ENCODE data around the gene INHBC. TPM values are rescaled to one million over a fixed set of nuclear protein-coding genes. Genes with fewer than 3 reads are reported as not detected.

INHBC gene
- total RNA-seq, 1 donor from 2014 or later, result not detected

- Mint-ChIP-seq H3K9me3 (ENCODE audit: low read depth) (no peaks in the 10 kb centered on the region), H3K4me3 (ENCODE audit: low read depth) (no peak overlapping the region), H3K36me3 (ENCODE audit: insufficient read depth) (no peaks in the 10 kb centered on the region), H3K27me3 (peaks cover 86% of the 10 kb centered on the region), H3K27ac (no peak overlapping the region), H3K4me1 (ENCODE audit: low read depth) (peaks cover 6% of the 10 kb centered on the region)
- DNase-seq (ENCODE audit: low spot score, unreplicated experiment), result no peak
- TF ChIP-seq, protein P1, sequence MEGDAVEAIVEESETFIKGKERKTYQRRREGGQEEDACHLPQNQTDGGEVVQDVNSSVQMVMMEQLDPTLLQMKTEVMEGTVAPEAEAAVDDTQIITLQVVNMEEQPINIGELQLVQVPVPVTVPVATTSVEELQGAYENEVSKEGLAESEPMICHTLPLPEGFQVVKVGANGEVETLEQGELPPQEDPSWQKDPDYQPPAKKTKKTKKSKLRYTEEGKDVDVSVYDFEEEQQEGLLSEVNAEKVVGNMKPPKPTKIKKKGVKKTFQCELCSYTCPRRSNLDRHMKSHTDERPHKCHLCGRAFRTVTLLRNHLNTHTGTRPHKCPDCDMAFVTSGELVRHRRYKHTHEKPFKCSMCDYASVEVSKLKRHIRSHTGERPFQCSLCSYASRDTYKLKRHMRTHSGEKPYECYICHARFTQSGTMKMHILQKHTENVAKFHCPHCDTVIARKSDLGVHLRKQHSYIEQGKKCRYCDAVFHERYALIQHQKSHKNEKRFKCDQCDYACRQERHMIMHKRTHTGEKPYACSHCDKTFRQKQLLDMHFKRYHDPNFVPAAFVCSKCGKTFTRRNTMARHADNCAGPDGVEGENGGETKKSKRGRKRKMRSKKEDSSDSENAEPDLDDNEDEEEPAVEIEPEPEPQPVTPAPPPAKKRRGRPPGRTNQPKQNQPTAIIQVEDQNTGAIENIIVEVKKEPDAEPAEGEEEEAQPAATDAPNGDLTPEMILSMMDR (IDR thresholded peaks at IDR 0.05; ENCODE audit: unreplicated experiment), result no peak
These were observed 40.3 kb downstream of the INHBC start for GRCh38 chr12:57474862-57475261.

DNA sequence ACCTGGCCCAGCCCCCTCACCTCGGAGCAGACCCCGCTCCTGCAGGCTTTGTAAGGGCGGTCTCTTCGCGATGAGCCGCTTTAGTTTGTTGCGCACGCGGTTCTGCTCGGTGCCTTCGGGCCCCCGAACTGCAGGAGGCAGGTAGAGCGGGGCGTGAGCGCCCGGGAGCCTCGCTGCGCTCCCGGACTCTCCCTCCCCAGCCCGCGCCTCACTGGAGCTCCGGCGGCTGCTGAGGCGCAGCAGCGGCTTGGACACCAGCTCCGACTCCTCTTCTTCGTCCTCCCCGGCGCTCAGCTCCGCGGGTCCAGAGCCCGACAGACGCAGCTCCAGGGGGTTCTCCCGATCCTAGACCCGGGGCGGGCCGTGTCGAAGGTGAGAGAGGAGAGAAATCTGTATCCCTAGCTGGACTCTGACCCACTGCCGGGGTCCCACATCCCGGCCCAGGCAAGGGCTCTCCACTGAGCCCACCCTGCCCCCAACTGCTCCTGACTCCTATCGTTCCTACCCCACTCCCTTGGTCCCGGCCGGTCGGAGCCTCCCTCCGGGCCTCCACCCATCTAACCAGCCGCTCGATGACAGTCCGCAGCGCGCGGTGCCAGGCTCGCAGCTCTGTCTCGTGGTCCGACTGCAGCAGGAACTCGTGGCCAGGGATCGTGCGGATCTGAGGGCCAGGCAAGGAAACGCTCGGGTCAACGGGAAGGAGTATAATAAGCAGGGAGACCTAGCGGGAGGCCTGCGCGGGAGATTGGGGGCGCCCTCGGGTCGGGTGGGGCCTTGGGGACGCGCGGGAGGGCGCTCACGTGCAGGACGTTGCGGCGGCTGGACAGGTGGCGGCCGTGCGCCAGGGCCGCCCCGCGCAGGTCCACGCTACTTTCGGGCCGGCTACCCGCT, 40.9 kb downstream of the INHBC start:
- no peak for DNase-seq (ENCODE audit: low spot score, unreplicated experiment)
- no peak overlapping the region for H3K27ac Mint-ChIP-seq
- H3K4me1 Mint-ChIP-seq (ENCODE audit: low read depth), result peaks cover 6% of the 10 kb centered on the region
- TF ChIP-seq, protein P1 (IDR thresholded peaks at IDR 0.05; ENCODE audit: unreplicated experiment), result no peak
- no peaks in the 10 kb centered on the region for H3K9me3 Mint-ChIP-seq (ENCODE audit: low read depth)
- peaks cover 91% of the 10 kb centered on the region for H3K27me3 Mint-ChIP-seq
- no peaks in the 10 kb centered on the region for H3K36me3 Mint-ChIP-seq (ENCODE audit: insufficient read depth)
- H3K4me3 Mint-ChIP-seq (ENCODE audit: low read depth), result peak overlapping the region; percentile 55

- Mint-ChIP-seq H3K9me3 (ENCODE audit: low read depth) (no peaks in the 10 kb centered on the region), H3K36me3 (ENCODE audit: insufficient read depth) (no peaks in the 10 kb centered on the region), H3K27me3 (peaks cover 95% of the 10 kb centered on the region), H3K4me1 (ENCODE audit: low read depth) (peaks cover 6% of the 10 kb centered on the region), H3K4me3 (ENCODE audit: low read depth) (peak overlapping the region; percentile 56), H3K27ac (no peak overlapping the region)
- TF ChIP-seq, protein P1 (IDR thresholded peaks at IDR 0.05; ENCODE audit: unreplicated experiment), result peak; percentile 31
- no peak for DNase-seq (ENCODE audit: low spot score, unreplicated experiment)
These were observed 41.8 kb downstream of the INHBC start for GRCh38 chr12:57476162-57476992.

GRCh38 chr12:57476993-57477709, 42.6 kb downstream of the INHBC start:
- Mint-ChIP-seq H3K4me3 (ENCODE audit: low read depth) (no peak overlapping the region), H3K9me3 (ENCODE audit: low read depth) (no peaks in the 10 kb centered on the region), H3K36me3 (ENCODE audit: insufficient read depth) (no peaks in the 10 kb centered on the region), H3K27me3 (peaks cover 94% of the 10 kb centered on the region), H3K4me1 (ENCODE audit: low read depth) (peaks cover 6% of the 10 kb centered on the region), H3K27ac (no peak overlapping the region)
- DNase-seq (ENCODE audit: low spot score, unreplicated experiment), result no peak
- TF ChIP-seq, protein P1 (IDR thresholded peaks at IDR 0.05; ENCODE audit: unreplicated experiment), result no peak

Measured in progenitor cell of endocrine pancreas (in vitro differentiated cells).